ENCODE results near the gene OCIAD2. TPM values are rescaled to one million over a fixed set of nuclear protein-coding genes. Genes with fewer than 3 reads are reported as not detected.

OCIAD2 gene
- total and polyA plus RNA-seq, 12 donors, result 11.1 to 44.1 (median 26.2) TPM

DNA sequence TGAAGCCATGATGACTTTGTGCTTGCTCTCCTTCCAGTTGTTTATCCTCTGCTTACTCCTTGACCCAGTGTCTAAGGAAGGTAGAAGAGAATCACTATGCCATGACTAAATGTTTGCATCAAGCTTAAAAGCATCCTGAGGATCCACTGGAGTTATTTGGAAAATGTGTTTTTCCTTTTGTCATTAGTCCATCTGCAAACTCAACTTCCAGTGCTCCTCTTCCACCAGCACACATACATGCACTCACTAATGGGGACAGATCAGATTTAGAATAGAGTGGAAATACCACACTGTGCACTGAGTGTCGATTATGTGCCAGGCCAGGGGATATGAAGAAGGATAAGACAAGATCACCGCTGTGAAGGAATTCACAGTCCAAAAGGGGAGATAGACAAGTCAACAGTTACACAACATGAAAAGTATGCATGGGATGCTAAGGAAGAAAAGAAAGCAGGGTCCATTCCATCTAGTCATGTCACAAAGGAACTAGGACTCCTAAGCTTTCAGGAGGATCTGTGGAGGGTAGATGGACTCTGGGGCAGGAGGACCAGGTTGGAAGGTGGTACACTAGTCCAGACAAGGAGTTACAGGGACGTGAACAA lies 1.9 kb downstream of the OCIAD2 start:
- WGBS, 4 donors, result 95 to 98% (median 96%) methylated on average over 3 of the region's 3 CpGs
- intact Hi-C loops (cut with DNase I), result loop anchor here in 1 of 2 donors (10.0 kb wide), 2 partner anchors 50 to 70 kb away; partner anchors contain the start of gene OCIAD1

DNA sequence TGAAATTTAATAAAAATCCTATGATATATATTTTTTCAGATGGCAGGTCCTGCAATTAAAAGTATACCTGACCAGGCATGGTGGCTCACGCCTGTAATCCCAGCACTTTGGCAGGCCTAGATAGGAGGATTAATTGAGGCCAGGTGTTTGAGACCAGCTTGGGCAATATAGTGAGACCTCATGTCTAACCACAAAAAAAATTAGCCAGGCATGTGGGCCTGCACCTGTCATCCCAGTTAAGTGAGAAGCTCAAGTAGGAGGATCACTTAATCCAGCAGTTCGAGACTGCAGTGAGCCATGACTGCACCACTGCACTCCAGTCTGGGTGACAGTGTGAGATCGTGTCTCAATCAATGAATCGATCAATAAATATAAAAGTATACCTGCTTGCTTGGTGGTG lies 2.5 kb downstream of the OCIAD2 start:
- Histone ChIP-seq H3K4me1 (replicated peaks in 1 of 2) (peaks cover 3 to 14% of the 10 kb centered on the region in 2 donors), H3K4me3 (no peak overlapping the region), H3K36me3 (replicated peaks in 1 of 2) (no peaks in the 10 kb centered on the region), H3K27me3 (no peaks in the 10 kb centered on the region), H3K27ac (no peak overlapping the region), H3K9me3 (replicated peaks in 1 of 3) (no peaks in the 10 kb centered on the region)
- DNase-seq, result no peak
- WGBS, 4 donors, result 93 to 98% (median 97%) methylated on average over 4 of the region's 4 CpGs
- TF ChIP-seq, protein P1, sequence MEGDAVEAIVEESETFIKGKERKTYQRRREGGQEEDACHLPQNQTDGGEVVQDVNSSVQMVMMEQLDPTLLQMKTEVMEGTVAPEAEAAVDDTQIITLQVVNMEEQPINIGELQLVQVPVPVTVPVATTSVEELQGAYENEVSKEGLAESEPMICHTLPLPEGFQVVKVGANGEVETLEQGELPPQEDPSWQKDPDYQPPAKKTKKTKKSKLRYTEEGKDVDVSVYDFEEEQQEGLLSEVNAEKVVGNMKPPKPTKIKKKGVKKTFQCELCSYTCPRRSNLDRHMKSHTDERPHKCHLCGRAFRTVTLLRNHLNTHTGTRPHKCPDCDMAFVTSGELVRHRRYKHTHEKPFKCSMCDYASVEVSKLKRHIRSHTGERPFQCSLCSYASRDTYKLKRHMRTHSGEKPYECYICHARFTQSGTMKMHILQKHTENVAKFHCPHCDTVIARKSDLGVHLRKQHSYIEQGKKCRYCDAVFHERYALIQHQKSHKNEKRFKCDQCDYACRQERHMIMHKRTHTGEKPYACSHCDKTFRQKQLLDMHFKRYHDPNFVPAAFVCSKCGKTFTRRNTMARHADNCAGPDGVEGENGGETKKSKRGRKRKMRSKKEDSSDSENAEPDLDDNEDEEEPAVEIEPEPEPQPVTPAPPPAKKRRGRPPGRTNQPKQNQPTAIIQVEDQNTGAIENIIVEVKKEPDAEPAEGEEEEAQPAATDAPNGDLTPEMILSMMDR (IDR thresholded peaks at IDR 0.05), result no peak
- TF ChIP-seq POLR2A (IDR thresholded peaks at IDR 0.05), result no peak
- intact Hi-C loops (cut with DNase I), result loop anchor here in 1 of 2 donors (10.0 kb wide), 2 partner anchors 51 to 69 kb away; partner anchors contain the start of gene OCIAD1

More for the DNA sequence above, 1.9 kb downstream of the OCIAD2 start:
- TF ChIP-seq, protein P1 (IDR thresholded peaks at IDR 0.05), result no peak
- TF ChIP-seq POLR2A (IDR thresholded peaks at IDR 0.05), result no peak
- H3K4me1 ChIP-seq (replicated peaks in 1 of 2), result peaks cover 3 to 18% of the 10 kb centered on the region in 2 donors
- no peak for DNase-seq
- no peaks in the 10 kb centered on the region for H3K27me3 ChIP-seq
- no peak overlapping the region for H3K27ac ChIP-seq
- H3K9me3 ChIP-seq (replicated peaks in 1 of 3), result no peaks in the 10 kb centered on the region
- no peaks in the 10 kb centered on the region for H3K36me3 ChIP-seq (replicated peaks in 1 of 2)
- no peak overlapping the region for H3K4me3 ChIP-seq

- Histone ChIP-seq H3K4me3 (no peak overlapping the region), H3K27me3 (no peaks in the 10 kb centered on the region), H3K9me3 (replicated peaks in 1 of 3) (no peaks in the 10 kb centered on the region), H3K27ac (no peak overlapping the region), H3K4me1 (replicated peaks in 1 of 2) (peaks cover 3 to 13% of the 10 kb centered on the region in 2 donors), H3K36me3 (replicated peaks in 1 of 2) (no peaks in the 10 kb centered on the region)
- TF ChIP-seq, protein P1 (IDR thresholded peaks at IDR 0.05), result no peak
- TF ChIP-seq POLR2A (IDR thresholded peaks at IDR 0.05), result no peak
- intact Hi-C loops (cut with DNase I), result loop anchor here in 1 of 2 donors (10.0 kb wide), 2 partner anchors 53 to 67 kb away; partner anchors contain the start of gene OCIAD1
- no peak for DNase-seq
These were observed 4.3 kb downstream of the OCIAD2 start for GRCh38 chr4:48902266-48902665.

DNA sequence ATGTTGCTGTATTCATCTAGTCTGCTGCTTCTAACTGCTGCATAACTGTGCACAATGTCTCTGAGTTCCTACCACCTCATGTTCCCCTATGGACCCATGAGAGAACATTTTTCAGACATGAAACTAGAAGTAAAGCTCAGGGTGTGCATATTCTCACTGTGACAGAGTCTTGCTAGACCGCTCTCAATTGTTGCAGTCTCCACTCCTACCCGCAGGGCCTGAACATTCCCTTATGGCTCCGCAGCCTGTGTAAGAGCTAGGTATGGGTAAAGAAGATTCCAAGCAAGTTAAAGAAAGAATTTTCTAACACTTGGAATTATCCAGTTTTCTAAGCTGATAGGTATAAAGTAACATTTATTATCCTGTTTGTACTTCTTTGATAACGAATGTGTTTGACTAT lies 5.4 kb downstream of the OCIAD2 start:
- H3K36me3 ChIP-seq (replicated peaks in 1 of 2), result no peaks in the 10 kb centered on the region
- H3K4me3 ChIP-seq, result no peak overlapping the region
- no peaks in the 10 kb centered on the region for H3K9me3 ChIP-seq (replicated peaks in 1 of 3)
- WGBS, 4 donors, result 95 to 98% (median 95%) methylated on average over 4 of the region's 4 CpGs
- no peaks in the 10 kb centered on the region for H3K27me3 ChIP-seq
- no peak for DNase-seq
- H3K4me1 ChIP-seq (replicated peaks in 1 of 2), result peaks cover 0 to 13% of the 10 kb centered on the region in 2 donors
- H3K27ac ChIP-seq, result no peak overlapping the region
- TF ChIP-seq, protein P1 (IDR thresholded peaks at IDR 0.05), result no peak
- no peak for TF ChIP-seq POLR2A (IDR thresholded peaks at IDR 0.05)
- intact Hi-C loops (cut with DNase I), result loop anchor here in 1 of 2 donors (10.0 kb wide), 2 partner anchors 54 to 66 kb away; partner anchors contain the start of gene OCIAD1

All from adrenal gland (tissue), 12 donors.